Caco-2 (cell line): ENCODE measurements around the gene CEP170B. TPM values are rescaled to one million over a fixed set of nuclear protein-coding genes. Genes with fewer than 3 reads are reported as not detected.

ENCODE experiments used
- BruUV-seq: library from RNA; stranded (reverse); fragments of 400-500 nt; replicated peaks from 2 replicates; lab custom pipeline; 2021; lab: Mats Ljungman, UMichigan
- CTCF ChIA-PET: fragments of 300-600 bp; sonication (Branson Sonifier 250); formaldehyde crosslinking; loops from one replicate; lab custom pipeline; 2022; ENCODE audit warnings: antibody characterized with exemption; lab: Charles Lee
- POLR2A ChIA-PET: fragments of 300-600 bp; sonication (Branson Sonifier 250); formaldehyde crosslinking; loops from one replicate; lab custom pipeline; 2022; ENCODE audit warnings: antibody characterized with exemption; lab: Charles Lee
- DNase-seq, 2 experiments: peaks; one replicate each; pipeline versions ENCODE4 v3.0.0 to v3.0.0-alpha.2; 2020 to 2022
- H3K27me3 ChIP-seq: replicated peaks from 2 replicates; pipeline ENCODE4 v1.6.0; 2011; ENCODE audit warnings: low read length; ENCODE audit not compliant: control insufficient read depth, insufficient read depth
- H3K36me3 ChIP-seq: 2 replicates; pipeline ENCODE4 v1.5.1; 2011; ENCODE audit warnings: low read length; ENCODE audit not compliant: control insufficient read depth, insufficient read depth
- H3K4me1 ChIP-seq: fragments of 250-450 bp; sonication (Bioruptor Pico); 2 replicates; pipeline ENCODE4 v1.5.1; 2020; ENCODE audit warnings: mild to moderate bottlenecking
- H3K4me3 ChIP-seq: 2 replicates; pipeline ENCODE4 v1.5.1; 2011; ENCODE audit warnings: low read depth, mild to moderate bottlenecking, control low read depth, low read length
- H3K9me3 ChIP-seq: fragments of 250-450 bp; sonication (Bioruptor Pico); 2 replicates; pipeline ENCODE4 v1.5.1; 2020; ENCODE audit warnings: mild to moderate bottlenecking, moderate library complexity
- H3K27ac Mint-ChIP-seq: one replicate; pipeline ENCODE4 v1.8.0; 2022; ENCODE audit warnings: mixed read lengths; ENCODE audit not compliant: unreplicated experiment
- H3K27me3 Mint-ChIP-seq: one replicate; pipeline ENCODE4 v1.8.0; 2022; ENCODE audit warnings: mixed read lengths; ENCODE audit not compliant: insufficient read depth, unreplicated experiment
- H3K36me3 Mint-ChIP-seq: one replicate; pipeline ENCODE4 v1.8.0; 2022; ENCODE audit warnings: mild to moderate bottlenecking, mixed read lengths; ENCODE audit not compliant: insufficient read depth, unreplicated experiment
- H3K4me1 Mint-ChIP-seq: one replicate; pipeline ENCODE4 v1.8.0; 2022; ENCODE audit warnings: low read depth, mixed read lengths; ENCODE audit not compliant: unreplicated experiment
- H3K4me3 Mint-ChIP-seq: one replicate; pipeline ENCODE4 v1.8.0; 2022; ENCODE audit warnings: mild to moderate bottlenecking, moderate library complexity, mixed read lengths; ENCODE audit not compliant: unreplicated experiment
- H3K9me3 Mint-ChIP-seq: one replicate; pipeline ENCODE4 v1.8.0; 2022; ENCODE audit warnings: mixed read lengths; ENCODE audit not compliant: unreplicated experiment
- intact Hi-C: fragments of 100-400 bp; cut with micrococcal nuclease; formaldehyde crosslinking; loops from one replicate; pipeline ENCODE4 v1.10.0; 2022; ENCODE audit not compliant: unreplicated experiment
- total RNA-seq: library from RNA; stranded (reverse); gene quantifications from 2 replicates; pipeline ENCODE4 v1.2.3, GENCODE V29; 2022
- TF ChIP-seq, protein P1 (sequence below), 2 experiments: fragments of 200-600 bp in 1 of 2; IDR thresholded peaks; 1 replicate in 1 of 2; 2 replicates in 1 of 2; pipeline versions ENCODE4 v1.5.1 to v1.8.0; 2011 to 2022; ENCODE audit warnings: antibody characterized with exemption in 1 of 2, control low read depth in 1 of 2, inconsistent platforms in 1 of 2, low read depth in 1 of 2, low read length in 1 of 2, mild to moderate bottlenecking in 1 of 2, moderate library complexity in 1 of 2; ENCODE audit not compliant: insufficient read depth in 1 of 2, severe bottlenecking in 1 of 2, unreplicated experiment in 1 of 2

CEP170B gene
- total RNA-seq, 1 experiment from 2014 or later = 31.6 TPM

- H3K27me3 ChIP-seq = peaks cover 3% of the 10 kb centered on the region
- Mint-ChIP-seq H3K27ac (no peak overlapping the region), H3K36me3 (no peaks in the 10 kb centered on the region), H3K4me3 (peak overlapping the region; percentile 50), H3K27me3 (peaks cover 11% of the 10 kb centered on the region), H3K9me3 (no peaks in the 10 kb centered on the region), H3K4me1 (no peaks in the 10 kb centered on the region)
- no TSS peak for BruUV-seq
- DNase-seq = no peak
- ChIA-PET CTCF (interaction anchor here (1.0 kb wide), 1 partner anchor 37 kb away, joined by 3 read pairs; no protein-coding TSS in a partner anchor), POLR2A (no interaction called here)
- 0 out of 2 replicates have a peak, but pooled peaks cover 3% of the 10 kb centered on the region for H3K4me1 ChIP-seq
- H3K9me3 ChIP-seq = no peaks in the 10 kb centered on the region
- H3K36me3 ChIP-seq = no peaks in the 10 kb centered on the region
- TF ChIP-seq, protein P1, sequence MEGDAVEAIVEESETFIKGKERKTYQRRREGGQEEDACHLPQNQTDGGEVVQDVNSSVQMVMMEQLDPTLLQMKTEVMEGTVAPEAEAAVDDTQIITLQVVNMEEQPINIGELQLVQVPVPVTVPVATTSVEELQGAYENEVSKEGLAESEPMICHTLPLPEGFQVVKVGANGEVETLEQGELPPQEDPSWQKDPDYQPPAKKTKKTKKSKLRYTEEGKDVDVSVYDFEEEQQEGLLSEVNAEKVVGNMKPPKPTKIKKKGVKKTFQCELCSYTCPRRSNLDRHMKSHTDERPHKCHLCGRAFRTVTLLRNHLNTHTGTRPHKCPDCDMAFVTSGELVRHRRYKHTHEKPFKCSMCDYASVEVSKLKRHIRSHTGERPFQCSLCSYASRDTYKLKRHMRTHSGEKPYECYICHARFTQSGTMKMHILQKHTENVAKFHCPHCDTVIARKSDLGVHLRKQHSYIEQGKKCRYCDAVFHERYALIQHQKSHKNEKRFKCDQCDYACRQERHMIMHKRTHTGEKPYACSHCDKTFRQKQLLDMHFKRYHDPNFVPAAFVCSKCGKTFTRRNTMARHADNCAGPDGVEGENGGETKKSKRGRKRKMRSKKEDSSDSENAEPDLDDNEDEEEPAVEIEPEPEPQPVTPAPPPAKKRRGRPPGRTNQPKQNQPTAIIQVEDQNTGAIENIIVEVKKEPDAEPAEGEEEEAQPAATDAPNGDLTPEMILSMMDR (IDR thresholded peaks at IDR 0.05; ENCODE audit: insufficient read depth in 1 of 2, low read depth in 1 of 2, low read length in 1 of 2, severe bottlenecking in 1 of 2, unreplicated experiment in 1 of 2) = no peak
- intact Hi-C loops = no loop called here
- no peak overlapping the region for H3K4me3 ChIP-seq
Observed at GRCh38 chr14:104935026-104935650, 70.1 kb downstream of the CEP170B start.

- Mint-ChIP-seq H3K4me1 (no peaks in the 10 kb centered on the region), H3K27me3 (peaks cover 11% of the 10 kb centered on the region), H3K4me3 (no peak overlapping the region), H3K27ac (no peak overlapping the region), H3K36me3 (no peaks in the 10 kb centered on the region), H3K9me3 (no peaks in the 10 kb centered on the region)
- no peaks in the 10 kb centered on the region for H3K9me3 ChIP-seq
- intact Hi-C loops = no loop called here
- H3K4me3 ChIP-seq = no peak overlapping the region
- no TSS peak for BruUV-seq
- no peak for DNase-seq
- ChIA-PET CTCF (no interaction called here), POLR2A (no interaction called here)
- H3K36me3 ChIP-seq = no peaks in the 10 kb centered on the region
- H3K27me3 ChIP-seq = peaks cover 3% of the 10 kb centered on the region
- 0 out of 2 replicates have a peak, but pooled peaks cover 3% of the 10 kb centered on the region for H3K4me1 ChIP-seq
- TF ChIP-seq, protein P1 (IDR thresholded peaks at IDR 0.05; ENCODE audit: insufficient read depth in 1 of 2, low read depth in 1 of 2, low read length in 1 of 2, severe bottlenecking in 1 of 2, unreplicated experiment in 1 of 2) = no peak
Observed at GRCh38 chr14:104935955-104936354, 70.9 kb downstream of the CEP170B start.

GRCh38 chr14:104936361-104937155 lies 71.5 kb downstream of the CEP170B start:
- Mint-ChIP-seq H3K4me1 (no peaks in the 10 kb centered on the region), H3K36me3 (no peaks in the 10 kb centered on the region), H3K4me3 (no peak overlapping the region), H3K27ac (no peak overlapping the region), H3K27me3 (peaks cover 11% of the 10 kb centered on the region), H3K9me3 (no peaks in the 10 kb centered on the region)
- no peak for DNase-seq
- H3K4me1 ChIP-seq = 0 out of 2 replicates have a peak, but pooled peaks cover 3% of the 10 kb centered on the region
- H3K4me3 ChIP-seq = no peak overlapping the region
- H3K27me3 ChIP-seq = peaks cover 3% of the 10 kb centered on the region
- no TSS peak for BruUV-seq
- TF ChIP-seq, protein P1 (IDR thresholded peaks at IDR 0.05; ENCODE audit: insufficient read depth in 1 of 2, low read depth in 1 of 2, low read length in 1 of 2, severe bottlenecking in 1 of 2, unreplicated experiment in 1 of 2) = no peak
- no peaks in the 10 kb centered on the region for H3K9me3 ChIP-seq
- intact Hi-C loops = no loop called here
- CTCF ChIA-PET = interaction anchor here (0.7 kb wide), 2 partner anchors 252 to 325 kb away, joined by 4 to 5 read pairs; no protein-coding TSS in a partner anchor
- H3K36me3 ChIP-seq = no peaks in the 10 kb centered on the region
- POLR2A ChIA-PET = no interaction called here
